ENCODE results near the gene MSRB2.

DNA sequence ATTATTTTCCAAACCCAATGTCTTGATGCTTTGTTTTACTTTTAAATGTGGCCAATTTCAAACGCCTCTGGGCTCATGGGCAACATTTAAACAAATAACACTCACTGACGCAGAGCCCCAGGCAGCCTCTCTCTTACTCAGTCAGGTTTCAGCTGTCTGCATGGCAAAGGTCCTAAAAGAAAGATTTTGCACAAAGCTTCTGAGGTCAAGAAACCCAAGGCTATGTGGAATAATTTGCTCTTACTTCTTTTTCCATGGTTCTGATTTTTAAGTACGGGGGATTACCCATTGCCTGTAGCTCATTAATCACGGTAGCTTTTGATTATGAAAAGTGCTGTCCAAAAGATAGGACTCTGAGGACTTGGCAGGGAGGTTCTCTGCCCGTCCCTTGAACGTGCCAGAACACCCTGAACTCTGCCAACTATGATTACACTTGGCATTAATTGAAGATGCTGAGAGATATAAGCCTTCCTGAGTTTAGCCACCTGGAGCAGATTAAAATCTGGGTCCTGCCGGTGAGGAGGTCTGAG, 14.1 kb upstream of the MSRB2 start:
- TF ChIP-seq CTCF (IDR thresholded peaks at IDR 0.05) = no peak
- TF ChIP-seq EZH2 (IDR thresholded peaks at IDR 0.05; ENCODE audit: borderline replicate concordance, insufficient read depth, low read depth, low read length, poor library complexity, severe bottlenecking) = no peak
